Endothelial cell of umbilical vein (primary cell): ENCODE data around the gene TM7SF2. TPM values are rescaled to one million over a fixed set of nuclear protein-coding genes. Genes with fewer than 3 reads are reported as not detected.
A peak's percentile ranks its signal among the peaks of the same experiment; 100 is the strongest.

Source experiments
- BruUV-seq: library from RNA; stranded (reverse); fragments of 400-500 nt; replicated peaks from 2 replicates; lab custom pipeline; 2021; lab: Mats Ljungman, UMichigan
- CTCF ChIA-PET: fragments of 300-600, 350-600 bp; sonication (Branson Sonifier 250); formaldehyde crosslinking; loops from one replicate; lab custom pipeline; 2021; ENCODE audit warnings: antibody characterized with exemption, inconsistent platforms; lab: Charles Lee
- POLR2A ChIA-PET: fragments of 300-600, 350-600 bp; sonication (Branson Sonifier 250); formaldehyde crosslinking; loops from one replicate; lab custom pipeline; 2021; ENCODE audit warnings: antibody characterized with exemption, inconsistent platforms; lab: Charles Lee
- DNase-seq: peaks from one replicate; pipeline ENCODE4 v3.0.0-alpha.2; 2011; ENCODE audit warnings: low read depth, low spot score
- FAIRE-seq: peaks from 2 replicates; lab custom pipeline; 2011; peaks lifted over from hg19 to GRCh38; lab: Jason Lieb, UNC
- H2AFZ ChIP-seq: 2 replicates; pipeline ENCODE4 v1.6.0; 2012; ENCODE audit warnings: low read depth, low read length, control low read depth, inconsistent platforms
- H3K27ac ChIP-seq: 2 replicates; pipeline ENCODE4 v1.5.1; 2011; ENCODE audit warnings: low read depth, mild to moderate bottlenecking, control low read depth, low read length, moderate library complexity; ENCODE audit not compliant: insufficient read depth
- H3K27me3 ChIP-seq, 2 experiments: 2 replicates each; pipeline versions ENCODE4 v1.6.0 to v1.6.1; 2011; ENCODE audit warnings: low read length in 2 of 2, mixed read lengths in 1 of 2; ENCODE audit not compliant: control insufficient read depth in 2 of 2, insufficient read depth in 2 of 2
- H3K36me3 ChIP-seq, 2 experiments: 2 replicates in 1 of 2; 3 replicates in 1 of 2; pipeline ENCODE4 v1.5.1; 2011; ENCODE audit warnings: low read length in 2 of 2, mild to moderate bottlenecking in 1 of 2, moderate library complexity in 1 of 2; ENCODE audit not compliant: control insufficient read depth in 2 of 2, insufficient read depth in 2 of 2; ENCODE audit errors: extremely low read depth in 1 of 2
- H3K4me1 ChIP-seq: 3 replicates; pipeline ENCODE4 v1.5.1; 2011; ENCODE audit warnings: mild to moderate bottlenecking, low read length; ENCODE audit not compliant: control insufficient read depth, insufficient read depth; ENCODE audit errors: extremely low read depth
- H3K4me2 ChIP-seq: 2 replicates; pipeline ENCODE4 v1.6.1; 2011; ENCODE audit warnings: low read length, control low read depth, mixed read lengths; ENCODE audit not compliant: insufficient read depth
- H3K4me3 ChIP-seq, 3 experiments: fragments of 200-600 bp in 1 of 3; sonication (generic), shearing (Covaris generic) in 1 of 3; replicated peaks in 1 of 3; 2 replicates each; pipeline ENCODE4 v1.5.1; 2011 to 2016; ENCODE audit warnings: control low read depth in 3 of 3, low read length in 3 of 3, mild to moderate bottlenecking in 2 of 3, inconsistent platforms in 1 of 3, low read depth in 1 of 3, moderate library complexity in 1 of 3; ENCODE audit not compliant: insufficient read depth in 1 of 3
- H3K79me2 ChIP-seq: 2 replicates; pipeline ENCODE4 v1.6.0; 2012; ENCODE audit warnings: low read length, inconsistent platforms; ENCODE audit not compliant: control insufficient read depth, insufficient read depth
- H3K9ac ChIP-seq: replicated peaks from 2 replicates; pipeline ENCODE3; 2011; ENCODE audit warnings: low read length, control low read depth; ENCODE audit not compliant: insufficient read depth; ENCODE audit errors: extremely low read depth
- H3K9me1 ChIP-seq: replicated peaks from 3 replicates; pipeline ENCODE4 v1.6.0; 2011; ENCODE audit warnings: mild to moderate bottlenecking, low read length; ENCODE audit not compliant: control insufficient read depth, insufficient read depth; ENCODE audit errors: extremely low read depth
- H3K9me3 ChIP-seq: replicated peaks from 2 replicates; pipeline ENCODE4 v1.5.1; 2012; ENCODE audit warnings: low read length, inconsistent platforms; ENCODE audit not compliant: control insufficient read depth, insufficient read depth
- H4K20me1 ChIP-seq: replicated peaks from 2 replicates; pipeline ENCODE3; 2011; ENCODE audit warnings: mild to moderate bottlenecking, low read length; ENCODE audit not compliant: control insufficient read depth, insufficient read depth; ENCODE audit errors: extremely low read depth
- CTCF ChIP-seq, 2 donors: IDR thresholded peaks; 1 replicate in 1 of 2; 2 replicates in 1 of 2; pipeline ENCODE4 v1.5.1; 2011; ENCODE audit warnings: low read length in 2 of 2, mild to moderate bottlenecking in 2 of 2, moderate library complexity in 2 of 2, control low read depth in 1 of 2, inconsistent platforms in 1 of 2, low read depth in 1 of 2; ENCODE audit not compliant: insufficient read depth in 1 of 2; ENCODE audit errors: extremely low read depth in 1 of 2
- EZH2 ChIP-seq: IDR thresholded peaks from 2 replicates; pipeline ENCODE4 v1.6.1; 2012; ENCODE audit warnings: borderline replicate concordance, low read depth, mild to moderate bottlenecking, moderate library complexity, low read length, inconsistent platforms; ENCODE audit not compliant: severe bottlenecking
- FOS ChIP-seq: IDR thresholded peaks from 2 replicates; pipeline ENCODE4 v1.6.1; 2011; ENCODE audit warnings: mild to moderate bottlenecking, low read length, moderate library complexity, borderline replicate concordance; ENCODE audit not compliant: insufficient read depth
- GATA2 ChIP-seq: IDR thresholded peaks from 2 replicates; pipeline ENCODE4 v1.7.0; 2011; ENCODE audit warnings: low read depth, mild to moderate bottlenecking, moderate library complexity, mixed read lengths, low read length; ENCODE audit not compliant: insufficient read length, insufficient read depth
- JUN ChIP-seq: IDR thresholded peaks from 2 replicates; pipeline ENCODE4 v1.6.1; 2011; ENCODE audit warnings: borderline replicate concordance, low read depth; ENCODE audit not compliant: insufficient read length, insufficient read depth
- MAX ChIP-seq: IDR thresholded peaks from 2 replicates; pipeline ENCODE4 v1.6.1; 2011; ENCODE audit not compliant: insufficient read depth, insufficient read length
- MYC ChIP-seq: IDR thresholded peaks from one replicate; pipeline ENCODE4 v1.6.1; 2011; ENCODE audit warnings: mild to moderate bottlenecking, low read depth, low read length
- POLR2A ChIP-seq: IDR thresholded peaks from 2 replicates; pipeline ENCODE4 v1.6.1; 2012; ENCODE audit warnings: low read depth, mild to moderate bottlenecking, control low read depth, low read length
- POLR2AphosphoS5 ChIP-seq: IDR thresholded peaks from 2 replicates; pipeline ENCODE4 v1.6.1; 2012; ENCODE audit warnings: low read depth, mild to moderate bottlenecking, control low read depth, low read length, moderate library complexity; ENCODE audit not compliant: insufficient read depth
- dilution Hi-C: fragments of 300-500 bp; cut with MboI; formaldehyde crosslinking; loops from one replicate; pipeline ENCODE4 v1.15.0; 2019; ENCODE audit warnings: low sequenced_read_pairs; ENCODE audit not compliant: extremely low pct_ligation_motif_present
- intact Hi-C: fragments of 100-400 bp; cut with micrococcal nuclease; formaldehyde crosslinking; loops from one replicate; pipeline ENCODE4 v1.10.0; 2022
- polyA plus RNA-seq, 4 experiments: library from polyadenylated mRNA; depleted of rRNA in 3 of 4; stranded (reverse) in 3 of 4; unstranded in 1 of 4; fragments of >200 nt; gene quantifications; 2 replicates each; pipeline versions ENCODE4 v1.2.1 to v1.2.3, GENCODE V29; 2011 to 2012; ENCODE audit warnings: missing spikeins in 1 of 4
- total RNA-seq: library from RNA; stranded (reverse); gene quantifications from 2 replicates; pipeline ENCODE4 v1.2.3, GENCODE V29; 2021

TM7SF2 gene
- total and polyA plus RNA-seq, 2 donors (not counting 3 experiments of a cell fraction or from before 2014, with no cell fraction given), result 11.6 to 47.1 TPM

GRCh38 chr11:65141896-65142494 is 30.3 kb downstream of the TM7SF2 start:
- no peak overlapping the region for H2AFZ ChIP-seq
- FAIRE-seq, result peak; percentile 47
- no peak overlapping the region for H3K9ac ChIP-seq

More at GRCh38 chr11:65141896-65142494, 30.3 kb downstream of the TM7SF2 start:
- TF ChIP-seq MAX (no peak), MYC (no peak), JUN (no peak), FOS (no peak), EZH2 (no peak), CTCF (IDR thresholded peaks at IDR 0.05; ENCODE audit: extremely low read depth in 1 of 2, insufficient read depth in 1 of 2, low read depth in 1 of 2, low read length in 2 of 2) (no peak), POLR2A (no peak), POLR2AphosphoS5 (no peak), GATA2 (no peak)
- Histone ChIP-seq H3K79me2 (no peaks in the 10 kb centered on the region), H3K4me1 (no peaks in the 10 kb centered on the region), H3K27ac (no peak overlapping the region), H3K9me1 (no peaks in the 10 kb centered on the region), H3K4me2 (no peak overlapping the region), H4K20me1 (no peaks in the 10 kb centered on the region), H3K4me3 (no peak overlapping the region), H3K27me3 (peaks cover 3 to 24% of the 10 kb centered on the region in 2 experiments), H3K36me3 (no peaks in the 10 kb centered on the region), H3K9me3 (no peaks in the 10 kb centered on the region)
- ChIA-PET POLR2A (no interaction called here), CTCF (no interaction called here)
- no peak for DNase-seq
- dilution Hi-C loops (no loop called here), intact Hi-C loops (no loop called here)
- BruUV-seq, result no TSS peak
